ENCODE measurements around the gene CPT1C. TPM values are rescaled to one million over a fixed set of nuclear protein-coding genes. Genes with fewer than 3 reads are reported as not detected.

The CPT1C gene
- total and polyA plus RNA-seq, 2 donors (not counting 3 experiments of a cell fraction or from before 2014, with no cell fraction given) = 45.7 to 80.8 TPM

DNA sequence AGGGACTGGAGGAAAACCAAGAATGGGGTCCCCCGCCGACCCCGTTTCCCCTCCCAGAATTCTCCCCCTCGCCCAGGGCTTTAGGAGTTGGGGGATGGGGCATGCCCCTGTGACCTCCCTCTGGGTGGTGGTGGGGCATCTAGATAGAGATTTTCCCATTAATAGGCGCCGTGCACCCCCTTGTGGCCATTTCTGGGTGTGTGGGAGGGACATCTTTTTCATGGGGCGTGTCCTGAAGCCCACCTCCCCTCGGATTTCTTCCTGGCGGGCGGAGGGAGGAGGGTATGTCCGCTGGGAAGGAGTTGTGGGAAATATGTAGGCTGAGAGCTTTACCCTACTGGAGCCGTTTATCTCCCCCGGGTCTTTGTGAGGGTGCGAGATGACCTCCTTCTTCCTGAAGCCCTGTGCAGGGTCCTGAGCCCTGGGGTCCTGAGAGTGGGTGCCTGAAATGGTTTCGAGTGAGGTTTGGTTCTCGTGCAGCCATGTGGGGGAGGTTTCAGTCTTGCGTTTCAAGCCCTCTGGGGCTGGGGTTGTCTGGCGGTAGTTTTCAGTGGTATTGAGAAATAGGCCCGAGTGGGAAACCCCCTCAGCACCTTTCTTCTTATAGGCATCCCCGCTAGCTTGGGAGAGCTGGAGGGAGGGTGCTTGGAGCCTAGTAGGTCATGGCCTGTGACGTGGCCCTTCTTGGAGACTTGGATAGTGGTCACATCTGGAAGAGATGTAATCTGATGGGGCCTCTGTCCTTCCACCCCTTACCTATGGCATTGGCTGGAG, 12.8 kb upstream of the CPT1C start:
- FAIRE-seq (peak; percentile 76), DNase-seq (ENCODE audit: low read depth, low spot score) (peak; percentile 77)
- H3K79me2 ChIP-seq (ENCODE audit: control insufficient read depth, insufficient read depth, low read length) = peaks cover 45% of the 10 kb centered on the region
- CTCF ChIA-PET = interaction anchor here (1.0 to 3.2 kb wide), 5 partner anchors 13 to 175 kb away, joined by 3 to 15 read pairs (median 4); partner anchors contain the start of genes BCL2L12, FUZ and IRF3
- peaks cover 7 to 9% of the 10 kb centered on the region in 2 experiments for H3K36me3 ChIP-seq (ENCODE audit: control insufficient read depth in 2 of 2, extremely low read depth in 1 of 2, insufficient read depth in 2 of 2, low read length in 2 of 2)
- BruUV-seq (replicated peaks) = TSS peak; percentile 17
- POLR2A ChIA-PET = interaction anchor here (0.9 to 3.0 kb wide), 3 partner anchors 38 to 175 kb away, joined by 3 to 15 read pairs (median 3); partner anchors contain the start of gene RRAS
- H3K9me3 ChIP-seq (replicated peaks; ENCODE audit: control insufficient read depth, insufficient read depth, low read length) = no peaks in the 10 kb centered on the region
- H3K9me1 ChIP-seq (replicated peaks; ENCODE audit: control insufficient read depth, extremely low read depth, insufficient read depth, low read length) = no peaks in the 10 kb centered on the region
- no peak for TF ChIP-seq FOS (IDR thresholded peaks at IDR 0.05; ENCODE audit: borderline replicate concordance, insufficient read depth, low read length)
- TF ChIP-seq, protein P1, sequence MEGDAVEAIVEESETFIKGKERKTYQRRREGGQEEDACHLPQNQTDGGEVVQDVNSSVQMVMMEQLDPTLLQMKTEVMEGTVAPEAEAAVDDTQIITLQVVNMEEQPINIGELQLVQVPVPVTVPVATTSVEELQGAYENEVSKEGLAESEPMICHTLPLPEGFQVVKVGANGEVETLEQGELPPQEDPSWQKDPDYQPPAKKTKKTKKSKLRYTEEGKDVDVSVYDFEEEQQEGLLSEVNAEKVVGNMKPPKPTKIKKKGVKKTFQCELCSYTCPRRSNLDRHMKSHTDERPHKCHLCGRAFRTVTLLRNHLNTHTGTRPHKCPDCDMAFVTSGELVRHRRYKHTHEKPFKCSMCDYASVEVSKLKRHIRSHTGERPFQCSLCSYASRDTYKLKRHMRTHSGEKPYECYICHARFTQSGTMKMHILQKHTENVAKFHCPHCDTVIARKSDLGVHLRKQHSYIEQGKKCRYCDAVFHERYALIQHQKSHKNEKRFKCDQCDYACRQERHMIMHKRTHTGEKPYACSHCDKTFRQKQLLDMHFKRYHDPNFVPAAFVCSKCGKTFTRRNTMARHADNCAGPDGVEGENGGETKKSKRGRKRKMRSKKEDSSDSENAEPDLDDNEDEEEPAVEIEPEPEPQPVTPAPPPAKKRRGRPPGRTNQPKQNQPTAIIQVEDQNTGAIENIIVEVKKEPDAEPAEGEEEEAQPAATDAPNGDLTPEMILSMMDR (IDR thresholded peaks at IDR 0.05; ENCODE audit: extremely low read depth in 1 of 2, insufficient read depth in 1 of 2, low read depth in 1 of 2, low read length in 2 of 2) = peak; percentile 57 to 73
- no peak for TF ChIP-seq MAX (IDR thresholded peaks at IDR 0.05; ENCODE audit: insufficient read depth, insufficient read length)
- no peak for TF ChIP-seq JUN (IDR thresholded peaks at IDR 0.05; ENCODE audit: borderline replicate concordance, insufficient read depth, insufficient read length, low read depth)
- TF ChIP-seq POLR2A (IDR thresholded peaks at IDR 0.05; ENCODE audit: low read depth, low read length) = no peak
- no peak for TF ChIP-seq GATA2 (IDR thresholded peaks at IDR 0.05; ENCODE audit: insufficient read depth, insufficient read length, low read depth, low read length)
- dilution Hi-C loops (cut with MboI; ENCODE audit: extremely low pct_ligation_motif_present, low sequenced_read_pairs) (no loop called here), intact Hi-C loops (cut with micrococcal nuclease) (loop anchor here (2.0 to 5.0 kb wide), 2 partner anchors 63 to 189 kb away; partner anchors contain the start of gene PNKP)
- H4K20me1 ChIP-seq (replicated peaks; ENCODE audit: control insufficient read depth, extremely low read depth, insufficient read depth, low read length) = no peaks in the 10 kb centered on the region
- H3K27me3 ChIP-seq (ENCODE audit: control insufficient read depth in 2 of 2, insufficient read depth in 2 of 2, low read length in 2 of 2) = no peaks in the 10 kb centered on the region
- peak overlapping the region; percentile 69 to 97 (median 78) for H3K4me3 ChIP-seq (replicated peaks in 1 of 3; ENCODE audit: insufficient read depth in 1 of 3, low read depth in 1 of 3, low read length in 3 of 3)
- H3K27ac ChIP-seq (ENCODE audit: insufficient read depth, low read depth, low read length) = peak overlapping the region; percentile 46
- peaks cover 23% of the 10 kb centered on the region for H3K4me1 ChIP-seq (ENCODE audit: control insufficient read depth, extremely low read depth, insufficient read depth, low read length)
- H3K9ac ChIP-seq (replicated peaks; ENCODE audit: extremely low read depth, insufficient read depth, low read length) = peak overlapping the region; percentile 89
- H3K4me2 ChIP-seq (ENCODE audit: insufficient read depth, low read length) = peak overlapping the region; percentile 95
- no peak overlapping the region for H2AFZ ChIP-seq (ENCODE audit: low read depth, low read length)
